B cell (primary cell): ENCODE data around the gene MROH7.

Experiments used
- EZH2 ChIP-seq: IDR thresholded peaks from 2 replicates; pipeline ENCODE4 v1.6.1; 2012; ENCODE audit warnings: borderline replicate concordance, low read depth, mild to moderate bottlenecking, moderate library complexity, low read length; ENCODE audit not compliant: insufficient read depth, poor library complexity, severe bottlenecking
- TF ChIP-seq, protein P1 (sequence below): fragments of 200-600 bp; IDR thresholded peaks from one replicate; pipeline ENCODE4 v1.8.0; 2022; ENCODE audit warnings: antibody characterized with exemption, mild to moderate bottlenecking

DNA sequence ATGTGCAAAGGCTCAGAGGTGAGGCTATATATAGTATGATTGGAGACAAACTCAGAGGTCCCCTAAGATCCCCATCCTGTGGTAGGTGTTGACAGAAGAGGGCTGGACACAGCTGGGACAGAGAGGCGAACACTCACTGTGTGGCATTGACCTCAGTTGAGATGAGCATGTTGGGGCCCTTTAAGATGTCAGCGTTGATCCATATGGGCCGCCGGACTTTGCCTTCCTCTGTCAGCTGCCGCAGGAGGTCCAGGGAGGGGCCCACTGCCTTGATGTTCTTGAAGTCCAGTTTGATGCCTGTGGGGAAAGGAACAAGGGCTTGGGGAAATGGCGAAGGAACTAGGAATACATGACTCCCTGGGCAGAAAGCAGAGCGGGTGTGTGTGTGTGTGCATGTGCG lies 27.0 kb upstream of the MROH7 start:
- TF ChIP-seq, protein P1, sequence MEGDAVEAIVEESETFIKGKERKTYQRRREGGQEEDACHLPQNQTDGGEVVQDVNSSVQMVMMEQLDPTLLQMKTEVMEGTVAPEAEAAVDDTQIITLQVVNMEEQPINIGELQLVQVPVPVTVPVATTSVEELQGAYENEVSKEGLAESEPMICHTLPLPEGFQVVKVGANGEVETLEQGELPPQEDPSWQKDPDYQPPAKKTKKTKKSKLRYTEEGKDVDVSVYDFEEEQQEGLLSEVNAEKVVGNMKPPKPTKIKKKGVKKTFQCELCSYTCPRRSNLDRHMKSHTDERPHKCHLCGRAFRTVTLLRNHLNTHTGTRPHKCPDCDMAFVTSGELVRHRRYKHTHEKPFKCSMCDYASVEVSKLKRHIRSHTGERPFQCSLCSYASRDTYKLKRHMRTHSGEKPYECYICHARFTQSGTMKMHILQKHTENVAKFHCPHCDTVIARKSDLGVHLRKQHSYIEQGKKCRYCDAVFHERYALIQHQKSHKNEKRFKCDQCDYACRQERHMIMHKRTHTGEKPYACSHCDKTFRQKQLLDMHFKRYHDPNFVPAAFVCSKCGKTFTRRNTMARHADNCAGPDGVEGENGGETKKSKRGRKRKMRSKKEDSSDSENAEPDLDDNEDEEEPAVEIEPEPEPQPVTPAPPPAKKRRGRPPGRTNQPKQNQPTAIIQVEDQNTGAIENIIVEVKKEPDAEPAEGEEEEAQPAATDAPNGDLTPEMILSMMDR, result no peak
- TF ChIP-seq EZH2, result no peak
